K562 (cell line): ENCODE measurements around the gene CCDC85C. TPM values are rescaled to one million over a fixed set of nuclear protein-coding genes. Genes with fewer than 3 reads are reported as not detected.
A peak's percentile ranks its signal among the peaks of the same experiment; 100 is the strongest.

Source experiments
- ATAC-seq: fragments of 200-7000 bp; cut with Tn5 transposase; 3 replicates; pipeline ENCODE4 v1.9.1; 2020; ENCODE audit warnings: moderate library complexity
- BruUV-seq: library from RNA; stranded (reverse); fragments of 400-500 nt; replicated peaks from 2 replicates; lab custom pipeline; 2021; lab: Mats Ljungman, UMichigan
- CTCF ChIA-PET: fragments of 300-600 bp; formaldehyde crosslinking; extraction: SDS; loops from one replicate; lab custom pipeline; 2021; ENCODE audit warnings: low intra/inter-chr PET ratio; lab: Yijun Ruan, JAX
- POLR2A ChIA-PET: fragments of 300-600, 350-650 bp; sonication (Branson Sonifier 250); formaldehyde crosslinking; extraction: SDS; loops from one replicate; lab custom pipeline; 2021; ENCODE audit warnings: antibody characterized with exemption, inconsistent platforms; lab: Yijun Ruan, JAX
- DNase-seq, 4 experiments: peaks; one replicate each; pipeline versions ENCODE4 v3.0.0 to v3.0.0-alpha.2; 2011 to 2018; ENCODE audit warnings: low spot score in 3 of 4, mixed read lengths in 3 of 4; ENCODE audit errors: extremely low read depth in 1 of 4
- FAIRE-seq: peaks from 2 replicates; lab custom pipeline; 2011; peaks lifted over from hg19 to GRCh38; lab: Jason Lieb, UNC
- H2AFZ ChIP-seq: 2 replicates; pipeline ENCODE4 v1.6.0; 2011; ENCODE audit warnings: low read depth, low read length, control low read depth, inconsistent platforms
- H3K27ac ChIP-seq: fragments of 200-600 bp; 3 replicates; pipeline ENCODE4 v1.8.0; 2011; ENCODE audit warnings: low read depth, mild to moderate bottlenecking, control low read depth, inconsistent platforms, low read length, moderate library complexity, mixed read lengths; ENCODE audit errors: extremely low read depth
- H3K27me3 ChIP-seq, 2 experiments: fragments of 300-600 bp in 1 of 2; 2 replicates in 1 of 2; 3 replicates in 1 of 2; pipeline versions ENCODE4 v1.6.0 to v1.8.0; 2011; ENCODE audit warnings: inconsistent platforms in 2 of 2, low read length in 2 of 2, mild to moderate bottlenecking in 1 of 2, mixed read lengths in 1 of 2, moderate library complexity in 1 of 2; ENCODE audit not compliant: control insufficient read depth in 2 of 2, insufficient read depth in 2 of 2
- H3K36me3 ChIP-seq: fragments of 300-600 bp; 3 replicates; pipeline ENCODE4 v1.8.0; 2011; ENCODE audit warnings: mild to moderate bottlenecking, low read length, inconsistent platforms; ENCODE audit not compliant: control insufficient read depth, insufficient read depth
- H3K4me1 ChIP-seq, 2 experiments: fragments of 200-600 bp in 1 of 2; replicated peaks in 1 of 2; 2 replicates in 1 of 2; 3 replicates in 1 of 2; pipeline versions ENCODE4 v1.5.1 to v1.8.0; 2011; ENCODE audit warnings: inconsistent platforms in 2 of 2, low read length in 2 of 2, mild to moderate bottlenecking in 1 of 2, mixed read lengths in 1 of 2, moderate library complexity in 1 of 2; ENCODE audit not compliant: control insufficient read depth in 2 of 2, insufficient read depth in 2 of 2
- H3K4me2 ChIP-seq: 2 replicates; pipeline ENCODE4 v1.6.1; 2011; ENCODE audit warnings: low read length, control low read depth, inconsistent platforms, mixed read lengths; ENCODE audit not compliant: insufficient read depth
- H3K4me3 ChIP-seq: fragments of 200-600 bp; sonication (generic), shearing (Covaris generic); 2 replicates; pipeline ENCODE4 v1.5.1; 2016; ENCODE audit warnings: control low read depth, inconsistent platforms
- H3K79me2 ChIP-seq: fragments of 200-600 bp; 3 replicates; pipeline ENCODE4 v1.8.0; 2011; ENCODE audit warnings: low read length, inconsistent platforms; ENCODE audit not compliant: control insufficient read depth, insufficient read depth
- H3K9ac ChIP-seq, 2 experiments: 2 replicates each; pipeline versions ENCODE4 v1.6.0 to v1.6.1; 2011; ENCODE audit warnings: low read depth in 2 of 2, low read length in 2 of 2, control low read depth in 1 of 2, inconsistent platforms in 1 of 2, mild to moderate bottlenecking in 1 of 2, mixed read lengths in 1 of 2; ENCODE audit not compliant: insufficient read depth in 1 of 2
- H3K9me1 ChIP-seq: one replicate; pipeline ENCODE4 v1.6.0; 2011; ENCODE audit warnings: inconsistent platforms, mild to moderate bottlenecking, low read length, moderate library complexity; ENCODE audit not compliant: control insufficient read depth, insufficient read depth
- H3K9me3 ChIP-seq: replicated peaks from 2 replicates; pipeline ENCODE4 v1.5.1; 2011; ENCODE audit warnings: low read depth, low read length, inconsistent platforms; ENCODE audit not compliant: control insufficient read depth, insufficient read depth
- H4K20me1 ChIP-seq: replicated peaks from 2 replicates; pipeline ENCODE4 v1.6.1; 2011; ENCODE audit warnings: low read length, inconsistent platforms, mixed read lengths; ENCODE audit not compliant: control insufficient read depth, insufficient read depth
- ARID1B ChIP-seq: fragments of 450-650 bp; IDR thresholded peaks from 2 replicates; pipeline ENCODE4 v1.6.1; 2016; ENCODE audit warnings: antibody characterized with exemption, mild to moderate bottlenecking, inconsistent platforms
- BCOR ChIP-seq: fragments of 450-650 bp; IDR thresholded peaks from 2 replicates; pipeline ENCODE4 v1.6.1; 2016
- BRD4 ChIP-seq: fragments of 200-600 bp; sonication (generic); IDR thresholded peaks from 2 replicates; pipeline ENCODE4 v1.6.1; 2017; ENCODE audit warnings: inconsistent platforms
- PHTF2 ChIP-seq: fragments of 250-450 bp; sonication (Bioruptor Pico); IDR thresholded peaks from 2 replicates; pipeline ENCODE4 v1.5.0; 2021; ENCODE audit warnings: mild to moderate bottlenecking
- POLR2A ChIP-seq: fragments of 450-650 bp; conservative IDR thresholded peaks from 2 replicates; pipeline ENCODE4 v1.6.1; 2016
- ZNF232 ChIP-seq: sonication (generic); formaldehyde crosslinking; IDR thresholded peaks from 2 replicates; pipeline ENCODE4 v1.8.0; 2022; ENCODE audit warnings: mild to moderate bottlenecking, missing genetic modification reagents
- WGBS: fragments of 100-300 bp; shearing (Covaris generic); methylation state at CpG from one replicate; pipeline ENCODE4 v1.1.6; 2016; ENCODE audit warnings: low coverage, mixed read lengths; ENCODE audit not compliant: insufficient coverage; ENCODE audit errors: missing lambda C conversion rate; 5-methylcytosine and 5-hydroxymethylcytosine counted together
- in situ Hi-C: fragments of 300-500 bp; cut with MboI; formaldehyde crosslinking; loops from 4 replicates; pipeline ENCODE4 v1.15.0; 2018; ENCODE audit warnings: inconsistent platforms, mixed read lengths
- intact Hi-C: fragments of 100-400 bp; cut with micrococcal nuclease; formaldehyde crosslinking; loops from 2 replicates; pipeline ENCODE4 v1.14.2; 2022
- polyA plus RNA-seq, 8 experiments: library from polyadenylated mRNA; depleted of rRNA in 4 of 8; stranded (reverse) in 5 of 8; unstranded in 3 of 8; fragments of >200 nt; fragmentation: Nextera tagmentation in 2 of 8; fragmentation: Illumina TruSeq in 1 of 8; extraction: Ambion mirVana in 2 of 8; extraction: Trizol in 1 of 8; gene quantifications; 2 replicates each; pipeline versions ENCODE4 v1.2.1 to v1.2.3, GENCODE V29; 2011 to 2014; ENCODE audit warnings: inconsistent platforms in 1 of 8, missing spikeins in 1 of 8
- total RNA-seq, 7 experiments: library from RNA; depleted of rRNA in 6 of 7; stranded (reverse); fragments of >200 nt in 6 of 7; fragmentation: Illumina TruSeq in 2 of 7; extraction: Trizol in 2 of 7; gene quantifications; 2 replicates each; pipeline versions ENCODE4 v1.2.1 to v1.2.3, GENCODE V29; 2011 to 2021; ENCODE audit warnings: low replicate concordance in 1 of 7
- TF ChIP-seq, protein P1 (sequence below): fragments of 450-650 bp; IDR thresholded peaks from 2 replicates; pipeline ENCODE4 v1.6.1; 2016; ENCODE audit warnings: borderline replicate concordance

Gene CCDC85C
- total and polyA plus RNA-seq, 9 of the 15 experiments (the other 6 are each of a cell fraction or from before 2014, with no cell fraction given), result 0.18 to 22.0 (median 6.3) TPM

DNA sequence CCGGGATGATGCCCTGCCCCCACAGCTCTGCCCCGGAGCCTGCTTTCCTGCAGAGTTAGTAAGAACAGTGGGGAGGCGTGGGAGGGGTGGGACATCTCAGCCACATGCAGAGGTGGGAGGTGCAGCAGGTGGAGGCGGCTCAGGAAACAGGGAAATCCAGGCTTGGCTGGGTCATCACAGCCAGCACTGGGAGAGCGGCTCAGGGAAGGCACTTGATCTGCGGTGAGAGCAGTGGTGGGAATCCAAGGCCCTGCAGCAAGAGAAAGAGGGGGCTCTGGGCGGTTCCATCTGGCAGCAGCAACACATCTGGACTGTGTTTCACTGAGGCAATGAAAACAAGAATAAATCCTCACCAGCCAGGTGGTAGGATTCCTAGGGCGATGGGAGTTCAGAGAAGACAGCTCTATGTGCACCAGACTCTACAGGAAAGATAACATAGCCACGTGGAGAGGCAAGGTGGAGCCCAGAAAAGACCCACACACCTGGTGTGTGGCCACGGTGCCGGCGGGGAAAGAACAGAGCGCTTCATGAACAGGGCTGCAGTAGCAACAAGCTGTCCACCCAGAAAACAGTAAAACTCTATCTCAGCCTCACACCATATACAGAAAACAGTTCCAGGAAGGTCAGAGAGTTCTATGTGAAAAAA, 57.6 kb downstream of the CCDC85C start:
- Histone ChIP-seq H3K4me1 (peaks cover 13 to 40% of the 10 kb centered on the region in 2 experiments), H2AFZ (no peak overlapping the region), H3K9me1 (peaks cover 3% of the 10 kb centered on the region), H3K9me3 (no peaks in the 10 kb centered on the region), H3K4me3 (no peak overlapping the region), H3K79me2 (no peaks in the 10 kb centered on the region; the same call in 1 of the 3 replicates), H3K36me3 (no peaks in the 10 kb centered on the region), H3K27ac (no peak overlapping the region), H4K20me1 (peaks cover 51% of the 10 kb centered on the region), H3K27me3 (no peaks in the 10 kb centered on the region), H3K9ac (peak overlapping the region in 1 of 2 experiments; percentile 45; a peak in 2 of 4 replicates), H3K4me2 (no peak overlapping the region)
- DNase-seq, result peak in 3 of 4 experiments; percentile 8 to 33 (median 31)
- BruUV-seq, result no TSS peak
- in situ Hi-C loops (no loop called here), intact Hi-C loops (no loop called here)
- FAIRE-seq, result no peak
- CTCF ChIA-PET, result no interaction called here
- POLR2A ChIA-PET, result no interaction called here
- WGBS, result 25% methylated on average over 6 of the region's 13 CpGs
- no peak for TF ChIP-seq ARID1B
- TF ChIP-seq, protein P1, sequence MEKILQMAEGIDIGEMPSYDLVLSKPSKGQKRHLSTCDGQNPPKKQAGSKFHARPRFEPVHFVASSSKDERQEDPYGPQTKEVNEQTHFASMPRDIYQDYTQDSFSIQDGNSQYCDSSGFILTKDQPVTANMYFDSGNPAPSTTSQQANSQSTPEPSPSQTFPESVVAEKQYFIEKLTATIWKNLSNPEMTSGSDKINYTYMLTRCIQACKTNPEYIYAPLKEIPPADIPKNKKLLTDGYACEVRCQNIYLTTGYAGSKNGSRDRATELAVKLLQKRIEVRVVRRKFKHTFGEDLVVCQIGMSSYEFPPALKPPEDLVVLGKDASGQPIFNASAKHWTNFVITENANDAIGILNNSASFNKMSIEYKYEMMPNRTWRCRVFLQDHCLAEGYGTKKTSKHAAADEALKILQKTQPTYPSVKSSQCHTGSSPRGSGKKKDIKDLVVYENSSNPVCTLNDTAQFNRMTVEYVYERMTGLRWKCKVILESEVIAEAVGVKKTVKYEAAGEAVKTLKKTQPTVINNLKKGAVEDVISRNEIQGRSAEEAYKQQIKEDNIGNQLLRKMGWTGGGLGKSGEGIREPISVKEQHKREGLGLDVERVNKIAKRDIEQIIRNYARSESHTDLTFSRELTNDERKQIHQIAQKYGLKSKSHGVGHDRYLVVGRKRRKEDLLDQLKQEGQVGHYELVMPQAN, result no peak
- TF ChIP-seq ZNF232 (CRISPR knock-in tag), result no peak
- no peak for TF ChIP-seq BRD4
- no peak for TF ChIP-seq PHTF2
- TF ChIP-seq POLR2A, result no peak
- TF ChIP-seq BCOR, result no peak
- ATAC-seq, result peak; percentile 10; the same call in 2 of the 3 replicates
